NCI-H446 treated with DMSO at 0.1 percent for 48 hours (cell line): ENCODE data around the gene ANP32E.
"Not testable (repeated sequence)": the region's sequence is repeated elsewhere in the genome, so short reads cannot be mapped to it uniquely, and the experiment has no call there.

Source experiments
- DNase-seq: peaks from one replicate; lab custom pipeline; 2025; lab: John Stamatoyannopoulos, UW

ANP32E gene

GRCh38 chr1:150212070-150212469 is 23.8 kb downstream of the ANP32E start:
- DNase-seq, result no peak

- peak; percentile 91 for DNase-seq
Observed at GRCh38 chr1:150210706-150211105, 25.2 kb downstream of the ANP32E start.

- DNase-seq, result peak; percentile 90
Observed at GRCh38 chr1:150210091-150210490, 25.8 kb downstream of the ANP32E start.

- DNase-seq, result not testable (repeated sequence)
Observed at GRCh38 chr1:150208460-150208859, 27.5 kb downstream of the ANP32E start.

- no peak for DNase-seq
Observed at GRCh38 chr1:150207281-150207971, 28.5 kb downstream of the ANP32E start.

- no peak for DNase-seq
Observed at GRCh38 chr1:150196417-150196816, 39.5 kb downstream of the ANP32E start.

- DNase-seq, result no peak
Observed at GRCh38 chr1:150194381-150195031, 41.4 kb downstream of the ANP32E start.

GRCh38 chr1:150192012-150192411 is 43.9 kb downstream of the ANP32E start:
- DNase-seq, result no peak

- DNase-seq, result no peak
Observed at GRCh38 chr1:150187560-150187931, 48.4 kb downstream of the ANP32E start.

GRCh38 chr1:150186789-150187559 is 48.9 kb downstream of the ANP32E start:
- peak; percentile 70 for DNase-seq

GRCh38 chr1:150186438-150186788 is 49.5 kb downstream of the ANP32E start:
- DNase-seq, result not testable (repeated sequence)

- DNase-seq, result no peak
Observed at GRCh38 chr1:150185481-150185880, 50.4 kb downstream of the ANP32E start.

GRCh38 chr1:150183061-150183460 is 52.9 kb downstream of the ANP32E start:
- DNase-seq, result no peak

- DNase-seq, result no peak
Observed at GRCh38 chr1:150182247-150182646, 53.7 kb downstream of the ANP32E start.

- DNase-seq, result no peak
Observed at GRCh38 chr1:150180474-150180873, 55.4 kb downstream of the ANP32E start.

GRCh38 chr1:150179867-150180266 is 56.0 kb downstream of the ANP32E start:
- no peak for DNase-seq

- DNase-seq, result no peak
Observed at GRCh38 chr1:150178548-150178947, 57.4 kb downstream of the ANP32E start.

GRCh38 chr1:150176593-150176992 is 59.3 kb downstream of the ANP32E start:
- DNase-seq, result peak; percentile 83

- no peak for DNase-seq
Observed at GRCh38 chr1:150173141-150173585, 62.7 kb downstream of the ANP32E start.

GRCh38 chr1:150171801-150172200 is 64.1 kb downstream of the ANP32E start:
- no peak for DNase-seq

GRCh38 chr1:150168960-150169601 is 66.8 kb downstream of the ANP32E start:
- no peak for DNase-seq
